Embryonic facial prominence (tissue), 1 donor: ENCODE data around the gene BPIFB3.

Experiments used
- DNase-seq: peaks from one replicate; pipeline ENCODE4 v3.0.0-alpha.2; 2016; ENCODE audit errors: extremely low spot score

BPIFB3 gene

GRCh38 chr20:33015700-33016580 lies 37.8 kb upstream of the BPIFB3 start:
- DNase-seq = no peak

GRCh38 chr20:33016581-33017109 lies 37.1 kb upstream of the BPIFB3 start:
- no peak for DNase-seq

- DNase-seq = no peak
Observed at GRCh38 chr20:33017542-33017941, 36.2 kb upstream of the BPIFB3 start.

- DNase-seq = no peak
Observed at GRCh38 chr20:33018169-33018931, 35.4 kb upstream of the BPIFB3 start.

- DNase-seq = no peak
Observed at GRCh38 chr20:33019465-33020277, 34.0 kb upstream of the BPIFB3 start.

GRCh38 chr20:33020278-33021161 lies 33.2 kb upstream of the BPIFB3 start:
- no peak for DNase-seq

GRCh38 chr20:33021879-33022278 lies 31.8 kb upstream of the BPIFB3 start:
- no peak for DNase-seq

- DNase-seq = no peak
Observed at GRCh38 chr20:33022289-33022688, 31.4 kb upstream of the BPIFB3 start.

- DNase-seq = no peak
Observed at GRCh38 chr20:33022694-33023438, 30.8 kb upstream of the BPIFB3 start.

- no peak for DNase-seq
Observed at GRCh38 chr20:33023439-33024242, 30.1 kb upstream of the BPIFB3 start.

GRCh38 chr20:33024243-33024560 lies 29.5 kb upstream of the BPIFB3 start:
- DNase-seq = no peak

- DNase-seq = no peak
Observed at GRCh38 chr20:33024609-33025317, 28.9 kb upstream of the BPIFB3 start.

GRCh38 chr20:33025318-33025876 lies 28.3 kb upstream of the BPIFB3 start:
- no peak for DNase-seq

GRCh38 chr20:33026072-33026778 lies 27.5 kb upstream of the BPIFB3 start:
- no peak for DNase-seq

GRCh38 chr20:33026779-33027759 lies 26.6 kb upstream of the BPIFB3 start:
- DNase-seq = no peak
